Epithelial cell of umbilical artery (primary cell): ENCODE data around the gene MDFI. TPM values are rescaled to one million over a fixed set of nuclear protein-coding genes. Genes with fewer than 3 reads are reported as not detected.

ENCODE experiments used
- total RNA-seq: library from RNA; depleted of rRNA; stranded (reverse); fragments of >200 nt; gene quantifications from 2 replicates; pipeline ENCODE4 v1.2.3, GENCODE V29; 2014

The MDFI gene
- 42.7 and 56.5 TPM in 2 replicates for total RNA-seq

GRCh38 chr6:41638002-41638934 lies at the start of gene MDFI:
Gene MDFI (plus strand): TSS chr6:41638468. CDS start chr6:41638750, 282 bp downstream.

Other genes starting within 250 kb of the MDFI start
- 1.9 and 2.9 TPM in 2 replicates for gene FOXP4, start 92.1 kb upstream of the MDFI start, total RNA-seq
- 2.3 and 4.0 TPM in 2 replicates for gene TFEB, start 97.1 kb downstream of the MDFI start, total RNA-seq
- not detected in 2 replicates for gene PGC, start 108.9 kb downstream of the MDFI start, total RNA-seq
- 0.32 and 1.1 TPM in 2 replicates for gene FRS3, start 141.4 kb downstream of the MDFI start, total RNA-seq
- gene PRICKLE4, start 142.3 kb downstream of the MDFI start, total RNA-seq = 0.97 and 1.5 TPM in 2 replicates
- gene TOMM6, start 149.2 kb downstream of the MDFI start, total RNA-seq = 145 and 163 TPM in 2 replicates